Measurements from ENCODE around the gene DHRS7B.

Gene DHRS7B

GRCh38 chr17:21126645-21127508, at the start of gene DHRS7B:
TSS of gene DHRS7B (plus strand) at chr17:21126964. CDS start at chr17:21126972, 8 bp downstream.
- H3K9me3 ChIP-seq (ENCODE audit: insufficient read depth, low read length), result no peaks in the 10 kb centered on the region
- H3K4me1 ChIP-seq (ENCODE audit: low read length), result no peaks in the 10 kb centered on the region; the same call in 1 of the 2 replicates
- no peaks in the 10 kb centered on the region for H4K20me1 ChIP-seq (ENCODE audit: insufficient read depth, low read length)
- H3K27me3 ChIP-seq (ENCODE audit: low read depth, low read length), result no peaks in the 10 kb centered on the region
- peak within 1 kb of the TSS; percentile 91 for H2AFZ ChIP-seq (ENCODE audit: low read depth, low read length)
- H3K36me3 ChIP-seq (replicated peaks; ENCODE audit: low read depth, low read length), result no peaks in the 10 kb centered on the region
- H3K9ac ChIP-seq (ENCODE audit: low read length), result peak within 1 kb of the TSS; percentile 63
- TF ChIP-seq CTCF (IDR thresholded peaks at IDR 0.05; ENCODE audit: low read depth, low read length), result no peak
- no peak for TF ChIP-seq EZH2phosphoT487 (IDR thresholded peaks at IDR 0.05; ENCODE audit: low read depth)
- peak within 1 kb of the TSS; percentile 92 for H3K4me3 ChIP-seq (ENCODE audit: low read length)
- H3K4me2 ChIP-seq (ENCODE audit: low read length), result peak within 1 kb of the TSS; percentile 79
- H3K79me2 ChIP-seq (ENCODE audit: low read length), result peaks cover 11% of the 10 kb centered on the region
- no peak within 1 kb of the TSS; the same call in 1 of the 2 replicates for H3K27ac ChIP-seq (ENCODE audit: low read length)

- Histone ChIP-seq H3K36me3 (replicated peaks; ENCODE audit: low read depth, low read length) (no peaks in the 10 kb centered on the region), H3K4me1 (ENCODE audit: low read length) (no peaks in the 10 kb centered on the region), H3K4me2 (ENCODE audit: low read length) (no peak overlapping the region), H4K20me1 (ENCODE audit: insufficient read depth, low read length) (no peaks in the 10 kb centered on the region), H3K27me3 (ENCODE audit: low read depth, low read length) (no peaks in the 10 kb centered on the region), H3K79me2 (ENCODE audit: low read length) (no peaks in the 10 kb centered on the region), H3K9me3 (ENCODE audit: insufficient read depth, low read length) (no peaks in the 10 kb centered on the region), H3K9ac (ENCODE audit: low read length) (no peak overlapping the region), H3K4me3 (ENCODE audit: low read length) (no peak overlapping the region), H3K27ac (ENCODE audit: low read length) (no peak overlapping the region), H2AFZ (ENCODE audit: low read depth, low read length) (no peak overlapping the region)
- no peak for TF ChIP-seq CTCF (IDR thresholded peaks at IDR 0.05; ENCODE audit: low read depth, low read length)
These were observed 49.5 kb upstream of the DHRS7B start for GRCh38 chr17:21077281-21077680.

GRCh38 chr17:21078016-21078780, 48.6 kb upstream of the DHRS7B start:
- Histone ChIP-seq H3K4me2 (ENCODE audit: low read length) (no peak overlapping the region), H3K4me3 (ENCODE audit: low read length) (no peak overlapping the region)
- no peak for TF ChIP-seq CTCF (IDR thresholded peaks at IDR 0.05; ENCODE audit: low read depth, low read length)
- TF ChIP-seq EZH2phosphoT487 (IDR thresholded peaks at IDR 0.05; ENCODE audit: low read depth), result no peak

GRCh38 chr17:21079196-21079595, 47.6 kb upstream of the DHRS7B start:
- no peak overlapping the region for H3K4me3 ChIP-seq (ENCODE audit: low read length)
- no peak overlapping the region for H2AFZ ChIP-seq (ENCODE audit: low read depth, low read length)
- no peak overlapping the region for H3K27ac ChIP-seq (ENCODE audit: low read length)
- no peaks in the 10 kb centered on the region for H3K36me3 ChIP-seq (replicated peaks; ENCODE audit: low read depth, low read length)
- no peaks in the 10 kb centered on the region for H3K27me3 ChIP-seq (ENCODE audit: low read depth, low read length)
- no peaks in the 10 kb centered on the region for H4K20me1 ChIP-seq (ENCODE audit: insufficient read depth, low read length)
- H3K79me2 ChIP-seq (ENCODE audit: low read length), result no peaks in the 10 kb centered on the region
- H3K4me2 ChIP-seq (ENCODE audit: low read length), result no peak overlapping the region
- H3K9me3 ChIP-seq (ENCODE audit: insufficient read depth, low read length), result no peaks in the 10 kb centered on the region
- no peak overlapping the region for H3K9ac ChIP-seq (ENCODE audit: low read length)
- no peaks in the 10 kb centered on the region for H3K4me1 ChIP-seq (ENCODE audit: low read length)
- TF ChIP-seq EZH2phosphoT487 (IDR thresholded peaks at IDR 0.05; ENCODE audit: low read depth) (no peak), CTCF (IDR thresholded peaks at IDR 0.05; ENCODE audit: low read depth, low read length) (no peak)

More at GRCh38 chr17:21078016-21078780, 48.6 kb upstream of the DHRS7B start:
- no peaks in the 10 kb centered on the region for H4K20me1 ChIP-seq (ENCODE audit: insufficient read depth, low read length)
- no peaks in the 10 kb centered on the region for H3K4me1 ChIP-seq (ENCODE audit: low read length)
- no peaks in the 10 kb centered on the region for H3K79me2 ChIP-seq (ENCODE audit: low read length)
- H3K27ac ChIP-seq (ENCODE audit: low read length), result no peak overlapping the region
- no peak overlapping the region for H3K9ac ChIP-seq (ENCODE audit: low read length)
- no peaks in the 10 kb centered on the region for H3K27me3 ChIP-seq (ENCODE audit: low read depth, low read length)
- no peaks in the 10 kb centered on the region for H3K9me3 ChIP-seq (ENCODE audit: insufficient read depth, low read length)
- H2AFZ ChIP-seq (ENCODE audit: low read depth, low read length), result no peak overlapping the region
- H3K36me3 ChIP-seq (replicated peaks; ENCODE audit: low read depth, low read length), result no peaks in the 10 kb centered on the region
